A673 (cell line): ENCODE results near the gene UBD. TPM values are rescaled to one million over a fixed set of nuclear protein-coding genes. Genes with fewer than 3 reads are reported as not detected.
A peak's percentile ranks its signal among the peaks of the same experiment; 100 is the strongest.

ENCODE experiments used
- BruUV-seq: library from RNA; stranded (reverse); fragments of 400-500 nt; replicated peaks from 2 replicates; lab custom pipeline; 2021; lab: Mats Ljungman, UMichigan
- CTCF ChIA-PET: fragments of 300-600 bp; sonication (Branson Sonifier 250); formaldehyde crosslinking; loops from one replicate; lab custom pipeline; 2022; ENCODE audit warnings: antibody characterized with exemption; lab: Charles Lee
- POLR2A ChIA-PET: fragments of 300-600 bp; sonication (Branson Sonifier 250); formaldehyde crosslinking; loops from one replicate; lab custom pipeline; 2022; ENCODE audit warnings: antibody characterized with exemption; ENCODE audit not compliant: low non-redundant PET; lab: Charles Lee
- DNase-seq: peaks from one replicate; pipeline ENCODE4 v3.0.0-alpha.2; 2015; ENCODE audit warnings: low spot score
- H3K27ac ChIP-seq: fragments of 200-600 bp; sonication (generic); 2 replicates; pipeline ENCODE4 v1.5.1; 2016; ENCODE audit warnings: mixed run types, low read depth, mild to moderate bottlenecking, mixed read lengths, antibody characterized with exemption, low read length; ENCODE audit not compliant: poor library complexity, severe bottlenecking
- H3K27me3 ChIP-seq: fragments of 200-600 bp; sonication (generic); replicated peaks from 2 replicates; pipeline ENCODE4 v1.6.1; 2017; ENCODE audit warnings: mixed run types, low read depth, mild to moderate bottlenecking, mixed read lengths, antibody characterized with exemption, low read length; ENCODE audit not compliant: insufficient read depth, poor library complexity
- H3K36me3 ChIP-seq: fragments of 200-600 bp; sonication (generic); 2 replicates; pipeline ENCODE4 v1.6.1; 2016; ENCODE audit warnings: mixed run types, mild to moderate bottlenecking, mixed read lengths, antibody characterized with exemption, low read length; ENCODE audit not compliant: insufficient read depth, poor library complexity, severe bottlenecking
- H3K4me1 ChIP-seq: fragments of 200-600 bp; sonication (generic); 2 replicates; pipeline ENCODE4 v1.6.1; 2017; ENCODE audit warnings: mixed run types, mild to moderate bottlenecking, mixed read lengths, antibody characterized with exemption, low read length; ENCODE audit not compliant: insufficient read depth, poor library complexity, severe bottlenecking
- H3K4me3 ChIP-seq: fragments of 200-600 bp; sonication (generic); 2 replicates; pipeline ENCODE4 v1.5.1; 2016; ENCODE audit warnings: low read depth, mixed run types, mild to moderate bottlenecking, mixed read lengths, low read length; ENCODE audit not compliant: poor library complexity, severe bottlenecking
- H3K9me3 ChIP-seq: fragments of 200-600 bp; sonication (generic); 2 replicates; pipeline ENCODE4 v1.6.1; 2016; ENCODE audit warnings: mixed run types, low read depth, mild to moderate bottlenecking, mixed read lengths, antibody characterized with exemption, low read length; ENCODE audit not compliant: poor library complexity, severe bottlenecking
- EZH2 ChIP-seq: fragments of 200-600 bp; sonication (generic); IDR thresholded peaks from 2 replicates; pipeline ENCODE4 v1.6.1; 2017; ENCODE audit warnings: borderline replicate concordance, low read depth, mild to moderate bottlenecking, mixed read lengths, antibody characterized with exemption, low read length; ENCODE audit not compliant: poor library complexity, severe bottlenecking
- intact Hi-C: fragments of 100-400 bp; cut with micrococcal nuclease; formaldehyde crosslinking; loops from one replicate; pipeline ENCODE4 v1.10.0; 2022; ENCODE audit not compliant: unreplicated experiment
- total RNA-seq: library from RNA; stranded (reverse); gene quantifications from 2 replicates; pipeline ENCODE4 v1.2.3, GENCODE V29; 2021
- TF ChIP-seq, protein P1 (sequence below): fragments of 300-800, 200-600 bp; sonication (generic); conservative IDR thresholded peaks from 2 replicates; pipeline ENCODE4 v1.5.1; 2017; ENCODE audit warnings: low read depth, mild to moderate bottlenecking, antibody characterized with exemption, low read length, moderate library complexity, mixed read lengths

The UBD gene
- total RNA-seq, 1 experiment from 2014 or later = not detected

DNA sequence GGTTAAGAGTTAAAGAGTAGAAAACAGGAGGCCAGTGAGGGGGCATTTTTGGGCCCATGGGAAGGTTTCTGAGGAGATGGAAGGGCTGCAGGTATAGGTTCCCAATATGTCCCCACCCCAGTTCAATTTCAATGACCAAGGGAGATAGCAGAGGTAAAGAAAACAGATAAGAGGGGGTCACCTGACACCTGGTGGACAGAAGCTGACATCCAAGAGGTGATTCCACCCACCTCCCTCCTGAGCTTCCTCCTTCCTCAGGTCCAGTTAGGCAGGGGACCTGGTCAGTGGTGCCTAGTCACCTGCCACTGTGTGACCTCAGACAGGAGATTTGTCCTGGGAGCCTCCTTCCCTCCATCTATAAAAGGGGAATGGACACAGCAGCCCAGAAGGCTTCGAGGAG lies 42.3 kb downstream of the UBD start:
- DNase-seq = no peak
- H3K27me3 ChIP-seq = peaks cover under 1% of the 10 kb centered on the region
- no peak overlapping the region for H3K27ac ChIP-seq
- BruUV-seq = no TSS peak
- ChIA-PET POLR2A (no interaction called here), CTCF (no interaction called here)
- no peaks in the 10 kb centered on the region for H3K4me1 ChIP-seq
- intact Hi-C loops = no loop called here
- H3K4me3 ChIP-seq = no peak overlapping the region
- TF ChIP-seq EZH2 = no peak
- TF ChIP-seq, protein P1, sequence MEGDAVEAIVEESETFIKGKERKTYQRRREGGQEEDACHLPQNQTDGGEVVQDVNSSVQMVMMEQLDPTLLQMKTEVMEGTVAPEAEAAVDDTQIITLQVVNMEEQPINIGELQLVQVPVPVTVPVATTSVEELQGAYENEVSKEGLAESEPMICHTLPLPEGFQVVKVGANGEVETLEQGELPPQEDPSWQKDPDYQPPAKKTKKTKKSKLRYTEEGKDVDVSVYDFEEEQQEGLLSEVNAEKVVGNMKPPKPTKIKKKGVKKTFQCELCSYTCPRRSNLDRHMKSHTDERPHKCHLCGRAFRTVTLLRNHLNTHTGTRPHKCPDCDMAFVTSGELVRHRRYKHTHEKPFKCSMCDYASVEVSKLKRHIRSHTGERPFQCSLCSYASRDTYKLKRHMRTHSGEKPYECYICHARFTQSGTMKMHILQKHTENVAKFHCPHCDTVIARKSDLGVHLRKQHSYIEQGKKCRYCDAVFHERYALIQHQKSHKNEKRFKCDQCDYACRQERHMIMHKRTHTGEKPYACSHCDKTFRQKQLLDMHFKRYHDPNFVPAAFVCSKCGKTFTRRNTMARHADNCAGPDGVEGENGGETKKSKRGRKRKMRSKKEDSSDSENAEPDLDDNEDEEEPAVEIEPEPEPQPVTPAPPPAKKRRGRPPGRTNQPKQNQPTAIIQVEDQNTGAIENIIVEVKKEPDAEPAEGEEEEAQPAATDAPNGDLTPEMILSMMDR = no peak
- no peaks in the 10 kb centered on the region for H3K9me3 ChIP-seq
- H3K36me3 ChIP-seq = no peaks in the 10 kb centered on the region

DNA sequence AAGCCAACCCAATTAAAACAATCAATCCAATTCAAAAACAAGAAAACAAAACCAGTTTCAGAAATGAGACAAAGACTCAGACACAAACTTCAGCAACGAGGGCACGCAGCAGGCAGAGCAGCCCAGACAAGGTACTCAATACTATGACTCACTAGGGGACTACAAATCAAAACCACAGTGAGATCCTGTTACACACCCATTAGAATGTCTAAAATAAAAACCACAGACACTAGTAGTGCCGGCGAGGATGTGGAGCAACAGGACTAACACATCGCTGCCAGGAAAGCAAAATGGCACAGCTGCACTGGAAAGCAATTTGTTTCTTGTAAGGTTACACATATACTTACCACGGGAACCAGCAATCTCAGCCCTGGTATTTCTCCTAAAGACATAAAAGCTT lies 43.4 kb downstream of the UBD start:
- H3K27me3 ChIP-seq = no peaks in the 10 kb centered on the region

DNA sequence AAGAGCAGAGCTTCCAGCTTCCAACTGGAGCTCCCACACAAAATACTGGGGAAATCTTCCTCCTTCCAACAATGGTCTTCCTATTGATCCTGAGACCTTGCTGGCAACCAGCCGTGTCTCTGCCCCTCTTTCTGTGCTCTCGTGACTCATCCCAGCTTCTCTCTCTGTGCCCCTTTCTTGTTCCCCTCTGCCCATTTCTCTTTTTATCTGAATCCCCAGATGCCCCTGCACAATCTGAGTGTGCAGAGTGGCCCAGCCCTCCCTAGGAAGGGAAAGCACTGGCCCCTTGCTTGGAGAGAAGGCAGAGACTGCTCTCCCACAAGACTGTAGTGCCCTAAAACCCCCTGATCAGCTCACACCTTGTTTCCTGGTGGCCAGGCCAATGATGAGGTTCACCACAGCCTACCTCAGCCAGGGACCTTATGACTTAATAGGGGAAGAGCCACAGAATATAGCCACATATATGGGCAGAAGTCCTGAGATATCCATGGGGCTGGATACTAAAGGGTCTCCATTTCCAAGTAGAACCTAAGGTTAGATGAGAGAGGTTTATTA lies 48.7 kb downstream of the UBD start:
- no peak for DNase-seq
- BruUV-seq = no TSS peak
- intact Hi-C loops = no loop called here
- Histone ChIP-seq H3K4me1 (no peaks in the 10 kb centered on the region), H3K36me3 (no peaks in the 10 kb centered on the region), H3K4me3 (no peak overlapping the region), H3K9me3 (no peaks in the 10 kb centered on the region), H3K27me3 (no peaks in the 10 kb centered on the region), H3K27ac (no peak overlapping the region)
- CTCF ChIA-PET = no interaction called here
- no peak for TF ChIP-seq EZH2
- TF ChIP-seq, protein P1 = no peak
- POLR2A ChIA-PET = no interaction called here

More for the DNA sequence above, 43.4 kb downstream of the UBD start:
- intact Hi-C loops = no loop called here
- ChIA-PET POLR2A (no interaction called here), CTCF (no interaction called here)
- Histone ChIP-seq H3K27ac (no peak overlapping the region), H3K36me3 (no peaks in the 10 kb centered on the region), H3K4me1 (no peaks in the 10 kb centered on the region), H3K4me3 (no peak overlapping the region), H3K9me3 (no peaks in the 10 kb centered on the region)
- TF ChIP-seq EZH2 = no peak
- TF ChIP-seq, protein P1 = no peak
- peak; percentile 45 for DNase-seq
- no TSS peak for BruUV-seq
